GM21360 (cell line): ENCODE results near the gene AP2A2.

Experiments
- ATAC-seq: cut with Tn5 transposase; IDR thresholded peaks from one replicate; pipeline ENCODE4 v1.9.1; 2021; ENCODE audit warnings: mild to moderate bottlenecking, moderate library complexity; ENCODE audit not compliant: unreplicated experiment

Gene AP2A2

DNA sequence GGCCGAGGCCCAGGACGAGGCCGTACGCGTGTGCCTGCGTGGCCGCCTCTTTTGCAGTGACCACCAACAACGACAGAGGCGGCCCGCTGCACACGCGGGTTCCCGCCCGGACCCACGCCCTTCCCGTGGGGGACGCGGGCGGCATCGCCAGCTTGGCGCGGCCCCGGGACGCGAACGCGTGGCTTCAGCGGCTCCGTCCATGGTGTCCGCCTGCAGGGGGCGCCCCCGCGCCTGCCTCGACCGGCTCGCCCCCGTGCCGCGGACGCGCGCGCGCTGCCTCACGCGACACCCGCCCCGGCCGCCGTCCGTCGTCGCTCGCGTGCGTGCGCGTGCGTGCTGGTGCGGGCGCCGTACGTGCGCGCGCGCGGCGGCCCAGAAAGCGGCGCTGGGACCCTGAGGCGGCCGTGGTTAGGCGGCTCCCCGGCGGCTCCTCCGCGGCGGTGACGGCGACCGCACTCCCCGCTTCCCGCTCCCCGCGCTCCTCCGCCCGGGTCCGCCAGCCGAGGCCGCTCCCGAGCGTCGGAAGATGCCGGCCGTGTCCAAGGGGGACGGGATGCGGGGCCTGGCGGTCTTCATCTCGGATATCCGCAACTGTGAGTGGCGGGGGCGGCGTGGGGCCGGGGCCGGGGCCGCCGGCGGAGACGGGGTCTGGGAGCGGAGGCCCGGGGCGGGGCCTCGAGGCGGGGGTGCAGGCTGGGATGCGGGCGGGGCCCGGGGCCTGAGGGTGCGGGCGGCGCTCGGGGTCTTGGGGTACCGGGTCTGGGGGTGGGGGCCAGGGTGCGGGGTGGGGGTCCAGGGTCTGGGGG is at the start of gene AP2A2:
Gene AP2A2 (plus strand): TSS at position 375 of the 806 bp plus-strand sequence. CDS start 152 bp downstream, at position 527.
- peak; percentile 68 for ATAC-seq

DNA sequence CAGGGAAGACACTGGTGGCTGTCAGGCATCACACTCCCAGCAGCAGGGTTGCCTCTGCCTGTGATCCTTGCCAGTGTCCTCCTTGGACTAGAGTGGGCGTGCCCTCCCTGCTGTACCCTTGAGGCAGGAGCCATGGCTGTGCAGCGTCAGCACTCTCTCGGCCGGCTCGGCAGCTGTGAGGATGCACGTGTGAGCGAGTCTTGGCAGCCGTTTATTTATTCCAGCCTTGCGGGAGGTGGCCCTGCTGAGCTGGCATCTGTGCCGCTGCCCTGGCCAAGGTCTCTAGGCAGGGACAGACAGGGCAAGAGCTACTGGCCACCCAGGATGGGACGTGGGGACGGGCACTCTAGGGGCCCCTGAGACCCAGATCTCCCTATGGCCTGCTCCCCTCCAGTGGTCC is 49.1 kb upstream of the AP2A2 start:
- ATAC-seq = no peak

DNA sequence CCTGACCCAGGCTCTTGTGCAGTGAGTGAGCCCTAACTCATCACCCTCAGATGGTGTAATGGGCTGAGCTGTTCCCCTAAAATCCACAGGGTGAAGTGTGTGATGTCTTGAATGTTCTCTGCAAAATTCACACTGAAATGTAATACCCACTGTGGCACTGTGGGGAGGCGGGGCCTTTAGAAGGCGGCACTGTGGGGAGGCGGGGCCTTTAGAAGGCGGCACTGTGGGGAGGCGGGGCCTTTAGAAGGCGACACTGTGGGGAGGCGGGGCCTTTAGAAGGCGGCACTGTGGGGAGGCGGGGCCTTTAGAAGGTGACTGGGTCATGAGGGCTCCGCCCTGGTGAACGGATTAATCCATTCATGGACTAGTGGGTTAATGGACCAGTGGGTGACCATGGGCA is 48.1 kb upstream of the AP2A2 start:
- no peak for ATAC-seq

DNA sequence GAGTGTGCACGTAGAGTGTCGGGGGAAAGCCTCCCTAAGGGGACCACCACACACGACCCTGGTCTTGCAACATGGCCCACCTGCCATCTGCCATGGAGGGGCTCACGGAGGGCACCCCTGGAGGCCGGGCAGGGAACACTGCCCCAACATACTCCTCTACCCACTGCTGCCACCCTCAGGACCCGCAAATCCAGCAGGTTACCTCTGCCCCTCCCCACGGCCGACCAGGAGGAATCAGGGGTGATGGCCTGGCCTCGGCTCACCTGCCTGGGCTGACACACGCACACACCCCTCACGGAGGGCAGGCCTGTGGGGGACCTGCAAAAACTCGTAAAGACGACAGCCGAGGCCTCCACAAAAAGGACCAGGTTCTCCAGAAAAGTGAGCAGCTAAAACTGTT is 45.2 kb upstream of the AP2A2 start:
- no peak for ATAC-seq

DNA sequence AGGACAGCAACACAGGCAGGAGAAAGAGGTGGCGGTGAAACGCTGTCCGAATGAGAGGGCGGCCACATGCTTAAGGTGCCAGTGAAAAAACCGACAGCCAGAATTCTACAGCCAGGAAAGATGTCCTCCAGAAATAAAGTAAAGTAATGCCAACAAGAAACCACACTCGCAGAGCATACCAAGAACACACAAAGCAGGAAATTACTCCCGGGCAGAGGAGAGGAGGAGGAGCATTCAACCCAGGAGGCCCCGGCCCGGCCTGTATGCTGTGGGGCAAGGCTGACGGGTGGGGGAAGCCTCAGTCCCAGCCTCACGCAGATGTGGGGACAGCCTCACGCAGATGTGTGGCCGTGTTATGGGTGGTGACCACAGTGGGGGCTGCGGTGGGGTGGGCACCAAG is 43.1 kb upstream of the AP2A2 start:
- ATAC-seq = no peak

DNA sequence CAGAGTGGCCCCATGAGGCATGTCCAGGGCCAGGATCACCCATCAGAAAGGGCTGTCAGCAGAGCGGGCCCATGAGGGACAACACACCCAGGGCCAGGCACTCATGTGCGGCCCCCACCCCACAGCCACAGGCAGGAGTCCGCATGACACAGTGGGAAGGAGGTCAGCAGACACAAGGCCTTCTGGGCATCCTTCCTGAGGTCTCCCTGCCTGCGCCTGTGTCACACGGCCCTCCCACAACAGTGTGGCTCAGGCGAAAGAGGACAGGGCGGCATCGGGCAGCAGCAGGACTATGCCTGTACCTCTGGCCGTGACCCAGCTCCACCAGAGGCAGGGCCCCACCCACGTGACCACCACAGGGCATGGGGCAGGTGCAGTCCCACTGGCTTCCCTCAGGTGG is 42.1 kb upstream of the AP2A2 start:
- no peak for ATAC-seq

DNA sequence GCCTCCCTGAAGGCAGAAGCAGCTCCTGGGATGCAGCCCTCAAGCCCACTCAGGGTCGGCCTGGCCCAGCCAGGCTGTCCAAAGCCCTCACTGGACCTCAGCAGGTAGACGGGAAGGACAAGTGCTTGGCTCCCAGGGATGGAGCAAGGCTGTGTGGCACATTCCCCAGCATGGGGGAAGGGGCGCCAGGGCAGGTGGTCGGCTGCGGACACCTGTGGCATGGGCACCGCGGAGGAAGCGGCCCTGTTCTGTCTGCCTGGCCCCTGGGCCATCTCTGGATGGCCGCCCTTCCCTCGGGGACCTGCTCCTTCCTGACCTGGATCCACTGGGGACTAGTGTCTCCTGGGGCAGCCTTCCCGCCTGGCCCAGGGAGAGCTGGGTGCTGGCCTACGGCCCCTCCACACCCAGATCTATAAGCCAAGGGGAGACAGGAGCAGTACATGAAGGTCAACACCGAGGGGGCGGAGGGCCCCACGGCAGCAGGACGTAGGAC is 41.0 kb upstream of the AP2A2 start:
- ATAC-seq = no peak

DNA sequence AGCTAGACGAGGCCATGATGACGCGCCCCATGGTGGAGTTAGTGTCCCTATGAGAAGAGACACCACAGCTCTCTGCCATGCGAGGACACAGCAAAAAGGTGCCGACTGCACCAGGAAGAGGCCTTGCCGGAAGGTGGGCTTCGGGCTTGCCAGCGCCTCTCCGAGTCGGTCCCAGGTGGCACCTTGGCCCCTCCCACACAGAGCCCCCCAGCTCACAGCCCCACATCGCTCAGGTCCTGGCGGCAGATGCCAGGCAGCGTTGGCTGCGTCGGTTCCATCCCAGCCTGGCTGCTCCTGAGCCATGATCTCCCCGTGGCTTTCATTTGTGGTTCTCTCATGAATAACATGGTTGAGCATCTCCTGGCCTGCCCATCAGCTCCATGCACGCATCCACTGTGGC is 39.1 kb upstream of the AP2A2 start:
- no peak for ATAC-seq

DNA sequence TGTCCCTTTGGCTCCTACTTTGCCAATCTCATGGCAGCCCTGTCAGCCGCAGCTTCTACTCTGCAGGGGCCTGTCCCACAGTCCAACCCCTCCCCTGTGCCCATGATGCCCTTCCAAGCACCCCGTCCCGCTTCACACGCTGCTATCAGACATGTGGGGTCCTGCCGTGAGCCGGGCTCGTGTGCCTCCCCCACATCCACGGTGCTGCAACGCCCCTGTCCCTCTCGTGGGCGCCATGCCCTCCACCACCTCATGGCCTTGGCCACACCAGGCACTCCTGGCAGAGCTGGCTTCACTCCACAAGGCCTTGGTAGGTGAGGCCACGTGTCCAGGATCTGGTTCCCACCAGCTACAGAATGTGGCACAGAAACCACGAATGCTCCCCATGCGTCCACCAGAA is 38.1 kb upstream of the AP2A2 start:
- no peak for ATAC-seq

DNA sequence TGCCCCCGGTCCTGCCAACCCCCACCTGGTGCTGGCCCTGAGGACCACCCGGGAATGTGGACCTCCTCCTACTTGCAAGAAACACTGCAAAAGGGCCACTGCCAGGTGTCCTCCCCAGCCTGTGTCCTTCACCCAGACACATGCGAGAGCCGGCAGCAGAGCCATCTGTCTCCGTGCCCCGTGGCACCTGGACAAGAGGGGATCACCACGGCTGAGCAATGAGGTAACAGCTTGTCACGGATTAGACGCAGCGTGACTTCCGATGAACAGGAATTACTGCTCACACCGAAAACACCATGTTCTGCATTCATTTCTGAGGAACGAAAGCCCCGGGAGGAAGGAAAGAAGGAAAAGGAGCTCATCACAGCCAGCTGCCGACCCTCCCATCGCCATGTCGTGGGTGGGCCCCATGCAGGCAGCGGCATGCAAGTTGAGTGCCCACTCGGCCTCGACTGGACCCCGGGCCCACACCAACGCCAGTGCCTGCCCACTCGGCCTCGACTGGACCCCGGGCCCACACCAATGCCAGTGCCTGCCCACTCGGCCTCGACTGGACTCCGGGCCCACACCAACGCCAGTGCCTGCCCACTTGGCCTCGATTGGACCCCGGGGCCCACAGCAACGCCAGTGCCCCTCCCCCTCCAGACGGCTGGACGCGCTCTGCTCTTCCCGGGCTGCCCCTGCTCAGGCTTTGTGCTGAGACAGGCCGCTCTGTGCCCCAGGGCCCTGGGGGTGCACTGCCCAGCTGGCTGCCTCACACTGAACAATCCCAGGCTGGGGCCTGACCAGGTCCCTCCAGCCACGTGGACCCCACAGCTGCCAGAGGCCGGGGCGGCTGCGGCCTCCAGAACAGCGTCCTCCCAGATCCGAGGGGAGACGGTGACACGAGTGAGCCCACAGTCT is 37.1 kb upstream of the AP2A2 start:
- ATAC-seq = no peak

DNA sequence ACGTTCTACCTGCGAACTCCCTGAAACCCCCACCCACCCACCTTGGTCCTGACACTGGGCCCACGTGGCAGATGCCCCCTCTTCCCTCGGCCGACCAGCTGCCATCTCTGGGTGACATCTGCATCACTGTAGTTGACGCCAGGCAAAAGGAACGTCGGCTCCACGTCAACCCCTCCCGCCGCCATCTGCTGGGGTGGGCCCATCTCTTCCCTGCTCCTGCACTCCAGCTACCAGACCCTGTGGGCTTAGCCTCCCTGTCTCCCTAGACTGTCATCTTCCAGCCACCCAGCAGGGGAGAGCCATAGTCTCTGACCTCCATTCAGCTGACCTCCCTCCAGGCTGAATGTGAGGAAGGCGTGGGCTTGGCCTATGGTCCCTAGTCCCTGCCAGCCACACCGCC is 36.4 kb upstream of the AP2A2 start:
- ATAC-seq = no peak

DNA sequence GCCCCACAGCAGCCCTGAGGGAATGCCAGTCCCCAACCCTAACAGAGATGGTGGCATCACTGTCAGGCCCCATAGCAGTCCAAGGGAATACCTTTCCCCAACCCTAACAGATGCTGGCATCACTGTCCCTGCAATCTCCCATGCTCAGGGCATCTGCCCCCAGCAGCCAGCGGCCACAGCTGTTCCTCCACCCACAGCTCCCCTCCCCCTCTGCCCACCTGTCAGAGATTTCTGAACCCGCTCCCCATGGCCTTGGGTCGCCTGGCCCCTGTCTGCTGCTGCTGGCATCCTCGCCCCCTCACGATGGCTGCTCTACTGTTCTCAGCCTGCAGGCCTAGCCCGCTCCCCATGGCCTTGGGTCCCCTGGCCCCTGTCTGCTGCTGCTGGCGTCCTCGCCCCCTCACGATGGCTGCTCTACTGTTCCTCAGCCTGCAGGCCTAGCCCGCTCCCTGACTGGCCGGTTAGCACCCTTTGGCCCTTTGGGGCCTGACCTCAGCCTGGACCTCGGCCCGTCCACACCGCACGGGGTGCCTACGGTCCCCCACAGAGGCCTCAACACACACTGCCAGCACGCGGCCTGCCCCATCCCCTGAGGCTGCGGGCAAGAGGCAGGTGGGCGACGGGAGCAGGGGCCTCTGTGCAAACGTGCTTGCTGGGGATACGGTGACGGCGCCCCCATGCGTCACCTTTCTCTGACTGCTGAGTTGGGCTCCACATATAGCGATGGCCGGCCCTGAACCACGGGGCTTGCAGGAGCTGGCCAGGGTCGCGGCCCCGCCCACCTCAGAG is 35.8 kb upstream of the AP2A2 start:
- no peak for ATAC-seq

DNA sequence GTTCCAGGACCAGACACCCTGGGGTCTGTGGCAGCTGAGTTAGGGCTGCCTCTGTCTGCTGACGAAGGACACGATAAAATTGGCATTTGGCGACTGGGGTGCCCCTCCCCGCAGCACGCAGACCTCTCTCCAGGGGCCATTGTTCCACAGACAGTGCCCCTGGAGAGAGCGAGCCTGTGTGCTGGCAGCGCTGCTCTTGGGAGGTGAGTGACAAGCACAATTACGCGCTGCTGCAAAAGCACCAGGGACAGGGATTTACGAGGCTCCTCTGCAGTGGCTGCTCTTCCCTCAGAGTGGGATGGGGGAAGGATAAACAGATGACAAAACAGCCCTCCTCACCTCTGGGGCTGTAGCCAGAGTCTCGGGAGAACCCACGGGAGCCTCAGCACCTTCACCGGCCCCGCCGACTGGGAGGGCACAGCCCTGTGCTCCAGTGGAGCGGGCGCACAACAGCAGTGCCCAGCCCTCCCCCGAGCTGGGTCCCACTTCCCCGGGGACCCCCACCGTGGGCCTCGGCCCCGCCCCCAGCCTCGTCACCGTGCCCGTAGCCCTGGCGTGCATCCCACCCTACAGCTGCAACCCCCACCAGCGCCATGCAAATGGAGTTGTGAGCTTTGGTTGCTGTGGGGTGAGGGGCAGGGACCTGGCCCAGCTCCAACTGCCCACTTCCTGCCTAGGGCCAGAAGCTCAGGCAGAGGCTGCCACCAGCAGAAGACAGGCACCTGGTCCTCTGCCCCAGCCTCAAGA is 34.7 kb upstream of the AP2A2 start:
- no peak for ATAC-seq

DNA sequence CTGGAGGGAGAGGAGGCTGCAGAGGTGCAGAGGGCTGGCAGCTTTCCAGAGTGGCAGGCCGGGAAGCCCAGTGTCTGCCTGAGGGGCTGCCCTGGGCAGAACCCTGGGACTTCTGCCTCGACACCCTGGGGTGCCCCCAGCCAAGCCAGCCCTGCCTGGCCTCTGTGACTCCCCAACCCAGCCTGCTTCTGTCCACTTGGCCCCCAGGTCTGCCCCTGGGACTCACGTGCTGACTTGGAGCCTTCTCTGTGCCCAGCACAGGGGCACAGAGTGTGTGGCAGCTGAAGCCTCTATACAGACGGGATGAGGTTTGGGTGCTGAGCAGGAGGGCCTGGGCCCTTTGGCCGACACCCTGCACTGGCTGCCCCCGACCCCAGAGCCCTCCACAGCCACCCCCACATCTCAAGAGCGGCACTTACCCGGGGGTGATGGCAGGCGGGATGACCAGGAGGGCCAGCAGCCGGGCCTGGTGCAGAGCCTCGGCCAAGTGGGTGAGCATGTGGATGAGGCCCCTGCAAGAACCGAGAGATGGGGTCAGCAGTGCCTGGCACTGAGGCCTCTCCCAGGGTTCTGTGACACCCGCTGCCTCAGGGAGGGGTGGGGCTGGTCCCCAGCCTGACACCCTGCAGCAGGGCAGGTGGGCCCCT is 32.5 kb upstream of the AP2A2 start:
- ATAC-seq = no peak

DNA sequence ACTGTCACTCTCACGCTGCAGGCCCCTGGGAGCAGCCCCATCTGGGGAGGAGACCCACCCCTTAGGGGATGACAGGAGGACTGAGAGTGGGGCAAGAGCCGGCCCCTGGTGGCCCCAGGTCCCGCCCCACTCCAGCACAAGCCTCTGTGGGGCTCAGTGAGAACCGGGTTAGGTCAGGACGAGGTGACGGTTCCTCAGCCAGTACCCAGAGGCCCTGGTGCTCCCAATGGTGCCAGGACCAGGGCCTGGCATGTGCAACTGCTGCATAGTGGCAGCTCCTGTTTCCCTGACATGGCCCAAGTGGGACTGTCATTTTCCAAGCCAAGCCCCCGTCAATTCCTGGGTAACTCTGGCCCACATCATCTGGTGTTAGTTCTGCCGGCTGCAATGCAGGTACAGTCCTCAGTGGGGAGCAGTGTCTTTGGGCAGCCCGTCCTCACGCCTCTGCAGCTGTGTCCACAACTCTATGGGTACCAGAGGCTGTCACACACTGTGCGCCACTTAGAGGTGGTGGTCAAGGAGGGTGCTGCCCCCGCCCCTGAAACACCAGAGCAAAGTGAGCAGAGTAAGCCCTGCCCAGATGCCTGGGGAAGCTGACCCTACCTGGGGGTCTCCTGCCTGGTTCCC is 31.0 kb upstream of the AP2A2 start:
- no peak for ATAC-seq

DNA sequence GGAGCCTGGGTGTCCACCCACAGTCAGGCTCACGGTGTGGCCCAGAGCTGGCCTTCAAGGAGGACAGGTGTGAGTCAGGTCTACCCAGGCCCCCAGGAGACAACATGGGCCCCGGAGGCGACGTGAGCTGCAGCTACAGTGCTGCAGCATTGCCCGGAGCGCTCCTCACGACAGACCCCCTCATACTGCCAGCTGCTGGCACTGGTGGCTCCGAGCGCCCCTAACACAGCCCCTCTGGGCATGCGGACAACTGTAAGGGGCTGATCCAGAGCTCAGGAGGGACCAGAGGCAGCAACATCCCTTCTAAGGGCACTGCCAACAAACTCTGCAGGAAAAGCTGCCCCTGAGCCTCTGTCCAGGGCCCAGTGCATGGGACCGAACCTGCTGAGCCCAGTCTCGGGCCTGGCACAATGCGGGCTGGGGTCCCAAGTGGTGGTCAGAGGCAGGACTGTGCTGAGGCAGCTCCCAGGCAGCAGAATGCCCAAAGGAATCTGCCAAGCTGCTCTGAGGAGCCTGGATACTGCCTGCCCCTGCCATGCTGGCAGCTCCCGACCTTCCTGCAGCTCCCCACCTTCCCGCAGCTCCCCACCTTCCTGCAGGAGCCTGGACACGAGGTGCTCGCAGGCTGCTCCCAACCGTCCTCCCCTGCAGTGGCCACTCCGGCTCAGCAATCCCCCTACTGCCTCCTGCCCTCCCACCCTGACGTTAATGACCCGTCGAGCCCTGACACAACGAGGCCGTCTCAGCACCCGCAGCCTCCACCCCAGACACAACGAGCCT is 30.1 kb upstream of the AP2A2 start:
- ATAC-seq = no peak

DNA sequence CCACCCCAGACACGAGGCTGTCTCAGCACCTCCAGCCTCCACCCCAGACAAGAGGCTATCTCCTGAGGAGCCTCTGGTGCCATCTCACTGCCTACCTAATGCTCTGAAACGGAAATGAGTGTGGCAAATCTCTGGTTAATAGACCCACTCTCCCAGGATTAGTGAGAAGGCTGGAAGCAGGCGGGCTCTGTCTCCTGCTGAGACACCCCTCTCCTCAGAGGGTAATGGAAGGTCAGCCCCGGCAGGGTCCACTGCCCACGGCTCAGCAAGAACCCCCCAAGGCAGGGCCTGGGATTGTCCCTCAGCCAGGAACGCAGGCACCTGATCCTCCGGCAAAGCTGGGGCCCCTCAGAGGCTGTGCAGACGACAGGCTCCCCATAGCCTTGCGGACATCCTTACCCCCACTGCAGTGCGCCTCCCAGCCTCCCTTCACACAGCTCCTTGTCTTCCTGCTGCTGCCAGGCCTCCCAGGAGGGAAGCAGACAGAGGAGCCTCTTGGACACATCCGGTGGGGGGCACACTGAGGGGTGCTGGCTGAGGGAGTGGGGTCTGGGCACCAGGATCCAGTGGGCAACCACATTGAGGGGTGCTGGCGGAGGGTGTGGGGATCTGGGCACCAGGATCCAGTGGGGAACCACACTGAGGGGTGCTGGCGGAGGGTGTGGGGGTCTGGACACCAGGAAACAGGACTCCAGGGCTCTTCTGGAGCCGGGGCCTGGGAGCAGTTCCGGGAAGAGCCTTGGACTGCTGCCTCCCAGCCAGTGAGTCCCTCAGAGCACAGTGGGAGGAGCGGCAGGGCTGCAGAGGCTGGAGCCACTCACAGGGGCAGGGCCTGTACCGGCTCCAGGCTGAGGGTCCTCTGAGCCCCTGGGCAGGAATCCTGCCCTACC is 28.2 kb upstream of the AP2A2 start:
- ATAC-seq = no peak

DNA sequence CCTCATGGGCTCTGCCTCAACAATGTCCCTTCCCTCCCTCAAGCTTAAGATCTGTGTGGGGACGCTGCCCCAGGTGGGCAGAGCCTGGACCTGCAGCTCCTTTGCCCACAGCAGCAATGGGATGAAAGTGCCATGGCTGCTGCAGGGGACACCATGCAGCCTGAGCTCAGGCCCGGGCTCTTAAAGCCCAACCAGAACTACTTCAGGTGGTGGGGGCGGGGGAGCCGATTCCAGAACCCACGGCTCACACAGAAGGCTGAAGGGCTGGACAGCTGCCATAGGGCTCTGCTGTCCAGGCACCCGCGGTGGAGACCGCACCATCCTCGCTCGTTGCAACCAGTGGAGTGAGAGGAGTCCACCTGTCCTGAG is 27.5 kb upstream of the AP2A2 start:
- no peak for ATAC-seq
